GM18909 (cell line): Measurements from ENCODE around the gene KCNQ4.

ENCODE experiments used
- ATAC-seq: cut with Tn5 transposase; IDR thresholded peaks from one replicate; pipeline ENCODE4 v1.9.1; 2021; ENCODE audit warnings: mild to moderate bottlenecking; ENCODE audit not compliant: unreplicated experiment, poor library complexity

KCNQ4 gene

GRCh38 chr1:40783001-40783905 is at the start of gene KCNQ4:
Gene KCNQ4, plus strand, starts transcription at chr1:40783787. Its CDS starts 307 bp downstream, at chr1:40784094.
- no peak for ATAC-seq

- no peak for ATAC-seq
Observed at GRCh38 chr1:40734882-40735628, 48.5 kb upstream of the KCNQ4 start.

- ATAC-seq = no peak
Observed at GRCh38 chr1:40736085-40736531, 47.5 kb upstream of the KCNQ4 start.

GRCh38 chr1:40738831-40739230 is 44.8 kb upstream of the KCNQ4 start:
- no peak for ATAC-seq

GRCh38 chr1:40739455-40740008 is 44.1 kb upstream of the KCNQ4 start:
- no peak for ATAC-seq

- no peak for ATAC-seq
Observed at GRCh38 chr1:40740039-40740996, 43.3 kb upstream of the KCNQ4 start.

GRCh38 chr1:40740997-40741736 is 42.4 kb upstream of the KCNQ4 start:
- no peak for ATAC-seq

GRCh38 chr1:40742363-40743061 is 41.1 kb upstream of the KCNQ4 start:
- no peak for ATAC-seq

- no peak for ATAC-seq
Observed at GRCh38 chr1:40743452-40743851, 40.1 kb upstream of the KCNQ4 start.

GRCh38 chr1:40743860-40744259 is 39.7 kb upstream of the KCNQ4 start:
- ATAC-seq = no peak

GRCh38 chr1:40745176-40745575 is 38.4 kb upstream of the KCNQ4 start:
- ATAC-seq = no peak

GRCh38 chr1:40746344-40747090 is 37.1 kb upstream of the KCNQ4 start:
- ATAC-seq = no peak

GRCh38 chr1:40748841-40749718 is 34.5 kb upstream of the KCNQ4 start:
- no peak for ATAC-seq

GRCh38 chr1:40749817-40750216 is 33.8 kb upstream of the KCNQ4 start:
- no peak for ATAC-seq

GRCh38 chr1:40750451-40750908 is 33.1 kb upstream of the KCNQ4 start:
- ATAC-seq = no peak

GRCh38 chr1:40751802-40752201 is 31.8 kb upstream of the KCNQ4 start:
- no peak for ATAC-seq
